GM18909 (cell line): Measurements from ENCODE around the gene LCN15.
"Not testable (repeated sequence)": the region's sequence is repeated elsewhere in the genome, so short reads cannot be mapped to it uniquely, and the experiment has no call there.

Experiments used
- ATAC-seq: cut with Tn5 transposase; IDR thresholded peaks from one replicate; pipeline ENCODE4 v1.9.1; 2021; ENCODE audit warnings: mild to moderate bottlenecking; ENCODE audit not compliant: unreplicated experiment, poor library complexity

Gene LCN15

DNA sequence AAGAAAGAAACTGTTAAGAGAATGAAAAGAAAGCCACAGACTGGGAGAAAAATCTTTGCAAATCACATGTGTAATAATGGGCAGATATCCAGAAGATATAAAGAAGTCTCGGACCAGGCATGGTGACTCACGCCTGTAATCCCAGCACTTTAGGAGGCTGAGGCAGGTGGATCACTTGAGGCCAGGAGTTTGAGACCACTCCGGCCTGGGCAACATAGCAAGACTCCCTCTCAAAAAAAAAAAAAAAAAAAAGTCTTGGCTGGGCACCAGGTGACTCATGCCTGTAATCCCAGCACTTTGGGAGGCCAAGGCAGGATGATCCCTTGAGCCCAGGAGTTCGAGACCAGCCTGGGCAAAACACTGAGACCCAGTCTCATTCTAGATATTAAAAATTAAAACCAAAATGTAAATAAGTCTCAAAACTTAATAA, 53.1 kb downstream of the LCN15 start:
- not testable (repeated sequence) for ATAC-seq

DNA sequence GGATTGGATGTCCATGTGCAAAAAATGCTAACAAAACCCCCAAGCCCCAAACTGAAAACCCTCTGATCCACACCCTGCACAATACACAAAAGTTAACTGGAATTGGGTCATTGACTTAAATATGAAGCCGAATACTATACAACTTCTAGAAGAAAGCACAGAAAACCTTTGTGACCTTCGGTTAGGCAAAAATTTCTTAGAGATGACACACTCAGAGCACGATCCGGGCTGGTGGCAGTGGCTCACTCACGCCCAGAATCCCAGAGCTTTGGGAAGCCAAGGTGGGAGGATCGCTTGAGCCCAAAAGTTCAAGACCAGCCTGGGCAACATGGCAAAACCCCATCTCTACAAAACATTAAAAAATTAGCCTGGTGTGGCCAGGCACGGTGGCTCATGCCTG, 53.8 kb downstream of the LCN15 start:
- ATAC-seq: no peak
